Liver (tissue), 9 donors: ENCODE results near the gene C11orf86. TPM values are rescaled to one million over a fixed set of nuclear protein-coding genes. Genes with fewer than 3 reads are reported as not detected.
A peak's percentile ranks its signal among the peaks of the same experiment; 100 is the strongest.

Source experiments
- DNase-seq: peaks from one replicate; pipeline ENCODE4 v3.0.0-alpha.2; 2017; ENCODE audit warnings: low spot score
- H3K27ac ChIP-seq, 2 donors: one replicate each; pipeline ENCODE4 v1.7.0; 2013; ENCODE audit warnings: inconsistent platforms in 2 of 2, low read length in 2 of 2, control low read depth in 1 of 2, low read depth in 1 of 2, mild to moderate bottlenecking in 1 of 2
- H3K27me3 ChIP-seq, 4 donors: one replicate each; pipeline versions ENCODE4 v1.6.1 to v1.7.0; 2013; ENCODE audit warnings: low read length in 3 of 4, inconsistent platforms in 1 of 4, mild to moderate bottlenecking in 1 of 4, moderate library complexity in 1 of 4; ENCODE audit not compliant: control insufficient read depth in 4 of 4, insufficient read depth in 4 of 4
- H3K36me3 ChIP-seq, 4 donors: one replicate each; pipeline versions ENCODE4 v1.6.1 to v1.7.0; 2013; ENCODE audit warnings: low read length in 3 of 4, mild to moderate bottlenecking in 3 of 4, low read depth in 1 of 4, moderate library complexity in 1 of 4; ENCODE audit not compliant: control insufficient read depth in 4 of 4, insufficient read depth in 3 of 4
- H3K4me1 ChIP-seq, 4 donors: one replicate each; pipeline versions ENCODE4 v1.6.1 to v1.7.0; 2013; ENCODE audit warnings: low read length in 3 of 4, mild to moderate bottlenecking in 3 of 4, moderate library complexity in 1 of 4; ENCODE audit not compliant: control insufficient read depth in 4 of 4, insufficient read depth in 4 of 4
- H3K4me3 ChIP-seq, 3 donors: one replicate each; pipeline versions ENCODE4 v1.6.1 to v1.7.0; 2013; ENCODE audit warnings: low read length in 3 of 3, control low read depth in 1 of 3, low read depth in 1 of 3, mild to moderate bottlenecking in 1 of 3
- H3K9ac ChIP-seq, 2 donors: one replicate each; pipeline ENCODE4 v1.7.0; 2013; ENCODE audit warnings: low read length in 2 of 2, mild to moderate bottlenecking in 2 of 2, moderate library complexity in 2 of 2, control low read depth in 1 of 2, low read depth in 1 of 2
- H3K9me3 ChIP-seq, 4 donors: one replicate each; pipeline versions ENCODE4 v1.6.1 to v1.7.0; 2013; ENCODE audit warnings: low read length in 3 of 4; ENCODE audit not compliant: control insufficient read depth in 4 of 4
- EGR1 ChIP-seq, 2 donors: IDR thresholded peaks; 2 replicates each; pipeline ENCODE4 v1.6.1; 2016 to 2018; ENCODE audit warnings: antibody characterized with exemption in 2 of 2, low read depth in 2 of 2
- FOXA1 ChIP-seq: IDR thresholded peaks from 2 replicates; pipeline ENCODE4 v1.6.1; 2016; ENCODE audit warnings: antibody characterized with exemption
- FOXA2 ChIP-seq: IDR thresholded peaks from 2 replicates; pipeline ENCODE4 v1.6.1; 2016; ENCODE audit warnings: antibody characterized with exemption
- GABPA ChIP-seq, 2 donors: IDR thresholded peaks in 1 of 2; conservative IDR thresholded peaks in 1 of 2; 2 replicates each; pipeline ENCODE4 v1.6.1; 2016; ENCODE audit warnings: antibody characterized with exemption in 2 of 2, mild to moderate bottlenecking in 1 of 2, moderate library complexity in 1 of 2
- HNF4A ChIP-seq, 2 donors: conservative IDR thresholded peaks; 2 replicates each; pipeline ENCODE4 v1.6.1; 2016; ENCODE audit warnings: antibody characterized with exemption in 2 of 2, mild to moderate bottlenecking in 2 of 2
- NR2F2 ChIP-seq: IDR thresholded peaks from 2 replicates; pipeline ENCODE4 v1.6.1; 2016; ENCODE audit warnings: antibody characterized with exemption
- RAD21 ChIP-seq, 2 donors: IDR thresholded peaks; 2 replicates each; pipeline ENCODE4 v1.6.1; 2016; ENCODE audit warnings: antibody characterized with exemption in 2 of 2, mild to moderate bottlenecking in 2 of 2
- RXRA ChIP-seq, 2 donors: IDR thresholded peaks; 2 replicates each; pipeline ENCODE4 v1.6.1; 2017 to 2018; ENCODE audit warnings: antibody characterized with exemption in 2 of 2, mild to moderate bottlenecking in 1 of 2
- SP1 ChIP-seq: IDR thresholded peaks from 2 replicates; pipeline ENCODE4 v1.6.1; 2018; ENCODE audit warnings: antibody characterized with exemption, mild to moderate bottlenecking
- YY1 ChIP-seq: IDR thresholded peaks from 2 replicates; pipeline ENCODE4 v1.6.1; 2016; ENCODE audit warnings: antibody characterized with exemption, mild to moderate bottlenecking
- WGBS: extraction: QIAGEN DNeasy Blood & Tissue Kit; methylation state at CpG from one replicate; pipeline ENCODE4 v1.1.7; 2013; 5-methylcytosine and 5-hydroxymethylcytosine counted together
- polyA plus RNA-seq, 2 donors: library from polyadenylated mRNA; stranded (reverse) in 1 of 2; unstranded in 1 of 2; fragments of 200-250 nt in 1 of 2; fragments of >200 nt in 1 of 2; fragmentation: Nextera tagmentation in 1 of 2; extraction: Ambion mirVana in 1 of 2; gene quantifications; one replicate each; pipeline versions ENCODE4 v1.2.1 to v1.2.3, GENCODE V29; 2013 to 2015
- total RNA-seq, 2 donors: library from RNA; depleted of rRNA; stranded (reverse); fragments of >200 nt; gene quantifications; one replicate each; pipeline ENCODE4 v1.2.3, GENCODE V29; 2014
- TF ChIP-seq, protein P1 (sequence below): IDR thresholded peaks from 2 replicates; pipeline ENCODE4 v1.6.1; 2016; ENCODE audit warnings: antibody characterized with exemption, mild to moderate bottlenecking
- TF ChIP-seq, protein P2 (sequence below): IDR thresholded peaks from 2 replicates; pipeline ENCODE4 v1.6.1; 2016; ENCODE audit warnings: antibody characterized with exemption
- TF ChIP-seq, protein P3 (sequence below): IDR thresholded peaks from 2 replicates; pipeline ENCODE4 v1.6.1; 2016; ENCODE audit warnings: antibody characterized with exemption
- TF ChIP-seq, protein P4 (sequence below): IDR thresholded peaks from 2 replicates; pipeline ENCODE4 v1.6.1; 2016; ENCODE audit warnings: antibody characterized with exemption
- TF ChIP-seq, protein P5 (sequence below): fragments of 150-350 bp; IDR thresholded peaks from 2 replicates; pipeline ENCODE4 v1.5.1; 2017; ENCODE audit warnings: improper control_type of control experiment, low read depth, low read length; ENCODE audit not compliant: missing input control
- donor health status: healthy.
- donor health status: healthy.
- donor health status: healthy.
- donor health status: healthy.
- donor health status: healthy.

C11orf86 gene
- total and polyA plus RNA-seq, 4 donors = 0.18 TPM; not detected in 3

DNA sequence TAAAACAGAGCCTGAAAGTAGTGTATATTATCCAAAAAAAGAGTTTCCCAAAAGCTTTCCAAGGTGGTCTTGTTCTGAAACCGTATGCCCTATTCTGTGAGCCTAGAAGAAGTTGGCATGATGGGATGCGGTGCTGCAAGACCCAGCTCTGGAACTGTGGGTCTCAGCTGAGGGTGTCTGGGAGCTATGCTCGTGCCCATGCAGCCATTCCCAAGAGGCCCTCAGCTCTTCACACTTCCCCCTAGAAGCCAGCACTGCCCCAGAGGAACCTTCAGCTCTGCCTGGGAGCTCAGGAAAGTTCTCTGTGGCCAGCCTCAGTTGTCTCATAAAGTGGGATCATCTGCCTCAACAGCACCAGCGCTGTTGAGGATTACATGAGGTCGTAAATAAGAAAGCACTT, 41.4 kb downstream of the C11orf86 start (continued):
- TF ChIP-seq, protein P1, sequence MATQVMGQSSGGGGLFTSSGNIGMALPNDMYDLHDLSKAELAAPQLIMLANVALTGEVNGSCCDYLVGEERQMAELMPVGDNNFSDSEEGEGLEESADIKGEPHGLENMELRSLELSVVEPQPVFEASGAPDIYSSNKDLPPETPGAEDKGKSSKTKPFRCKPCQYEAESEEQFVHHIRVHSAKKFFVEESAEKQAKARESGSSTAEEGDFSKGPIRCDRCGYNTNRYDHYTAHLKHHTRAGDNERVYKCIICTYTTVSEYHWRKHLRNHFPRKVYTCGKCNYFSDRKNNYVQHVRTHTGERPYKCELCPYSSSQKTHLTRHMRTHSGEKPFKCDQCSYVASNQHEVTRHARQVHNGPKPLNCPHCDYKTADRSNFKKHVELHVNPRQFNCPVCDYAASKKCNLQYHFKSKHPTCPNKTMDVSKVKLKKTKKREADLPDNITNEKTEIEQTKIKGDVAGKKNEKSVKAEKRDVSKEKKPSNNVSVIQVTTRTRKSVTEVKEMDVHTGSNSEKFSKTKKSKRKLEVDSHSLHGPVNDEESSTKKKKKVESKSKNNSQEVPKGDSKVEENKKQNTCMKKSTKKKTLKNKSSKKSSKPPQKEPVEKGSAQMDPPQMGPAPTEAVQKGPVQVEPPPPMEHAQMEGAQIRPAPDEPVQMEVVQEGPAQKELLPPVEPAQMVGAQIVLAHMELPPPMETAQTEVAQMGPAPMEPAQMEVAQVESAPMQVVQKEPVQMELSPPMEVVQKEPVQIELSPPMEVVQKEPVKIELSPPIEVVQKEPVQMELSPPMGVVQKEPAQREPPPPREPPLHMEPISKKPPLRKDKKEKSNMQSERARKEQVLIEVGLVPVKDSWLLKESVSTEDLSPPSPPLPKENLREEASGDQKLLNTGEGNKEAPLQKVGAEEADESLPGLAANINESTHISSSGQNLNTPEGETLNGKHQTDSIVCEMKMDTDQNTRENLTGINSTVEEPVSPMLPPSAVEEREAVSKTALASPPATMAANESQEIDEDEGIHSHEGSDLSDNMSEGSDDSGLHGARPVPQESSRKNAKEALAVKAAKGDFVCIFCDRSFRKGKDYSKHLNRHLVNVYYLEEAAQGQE = no peak
- TF ChIP-seq, protein P2, sequence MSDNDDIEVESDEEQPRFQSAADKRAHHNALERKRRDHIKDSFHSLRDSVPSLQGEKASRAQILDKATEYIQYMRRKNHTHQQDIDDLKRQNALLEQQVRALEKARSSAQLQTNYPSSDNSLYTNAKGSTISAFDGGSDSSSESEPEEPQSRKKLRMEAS = no peak
- TF ChIP-seq GABPA (IDR thresholded peaks at IDR 0.05 in 1 of 2, conservative IDR thresholded peaks at IDR 0.05 in 1 of 2) (no peak), NR2F2 (no peak)

DNA sequence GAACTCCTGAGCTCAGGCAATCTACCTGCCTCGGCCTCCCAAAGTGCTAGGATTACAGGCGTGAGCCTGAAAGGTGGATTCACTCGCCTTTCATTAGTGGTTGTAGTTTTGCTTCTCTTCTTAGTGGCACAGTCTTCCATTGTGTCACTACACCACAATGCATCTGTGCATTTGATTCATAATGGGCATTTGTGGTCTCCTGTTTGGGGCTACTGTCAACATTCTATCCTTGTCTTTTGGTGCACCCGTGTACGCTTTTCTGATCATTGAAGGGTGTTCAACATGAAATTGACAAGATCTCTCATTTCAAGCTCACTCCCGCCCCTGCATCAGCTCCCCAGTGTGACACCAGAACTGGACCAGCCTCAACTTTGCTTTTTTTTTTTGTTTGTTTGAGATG, 45.8 kb downstream of the C11orf86 start:
- H3K4me1 ChIP-seq = peaks cover 9 to 27% (median 20%) of the 10 kb centered on the region in 4 donors
- no peak for DNase-seq
- WGBS = 96% methylated on average over 6 of the region's 6 CpGs
- no peaks in the 10 kb centered on the region for H3K27me3 ChIP-seq
- TF ChIP-seq, protein P3, sequence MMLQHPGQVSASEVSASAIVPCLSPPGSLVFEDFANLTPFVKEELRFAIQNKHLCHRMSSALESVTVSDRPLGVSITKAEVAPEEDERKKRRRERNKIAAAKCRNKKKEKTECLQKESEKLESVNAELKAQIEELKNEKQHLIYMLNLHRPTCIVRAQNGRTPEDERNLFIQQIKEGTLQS = no peak
- TF ChIP-seq, protein P4, sequence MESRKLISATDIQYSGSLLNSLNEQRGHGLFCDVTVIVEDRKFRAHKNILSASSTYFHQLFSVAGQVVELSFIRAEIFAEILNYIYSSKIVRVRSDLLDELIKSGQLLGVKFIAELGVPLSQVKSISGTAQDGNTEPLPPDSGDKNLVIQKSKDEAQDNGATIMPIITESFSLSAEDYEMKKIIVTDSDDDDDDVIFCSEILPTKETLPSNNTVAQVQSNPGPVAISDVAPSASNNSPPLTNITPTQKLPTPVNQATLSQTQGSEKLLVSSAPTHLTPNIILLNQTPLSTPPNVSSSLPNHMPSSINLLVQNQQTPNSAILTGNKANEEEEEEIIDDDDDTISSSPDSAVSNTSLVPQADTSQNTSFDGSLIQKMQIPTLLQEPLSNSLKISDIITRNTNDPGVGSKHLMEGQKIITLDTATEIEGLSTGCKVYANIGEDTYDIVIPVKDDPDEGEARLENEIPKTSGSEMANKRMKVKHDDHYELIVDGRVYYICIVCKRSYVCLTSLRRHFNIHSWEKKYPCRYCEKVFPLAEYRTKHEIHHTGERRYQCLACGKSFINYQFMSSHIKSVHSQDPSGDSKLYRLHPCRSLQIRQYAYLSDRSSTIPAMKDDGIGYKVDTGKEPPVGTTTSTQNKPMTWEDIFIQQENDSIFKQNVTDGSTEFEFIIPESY = no peak
- TF ChIP-seq, protein P5, sequence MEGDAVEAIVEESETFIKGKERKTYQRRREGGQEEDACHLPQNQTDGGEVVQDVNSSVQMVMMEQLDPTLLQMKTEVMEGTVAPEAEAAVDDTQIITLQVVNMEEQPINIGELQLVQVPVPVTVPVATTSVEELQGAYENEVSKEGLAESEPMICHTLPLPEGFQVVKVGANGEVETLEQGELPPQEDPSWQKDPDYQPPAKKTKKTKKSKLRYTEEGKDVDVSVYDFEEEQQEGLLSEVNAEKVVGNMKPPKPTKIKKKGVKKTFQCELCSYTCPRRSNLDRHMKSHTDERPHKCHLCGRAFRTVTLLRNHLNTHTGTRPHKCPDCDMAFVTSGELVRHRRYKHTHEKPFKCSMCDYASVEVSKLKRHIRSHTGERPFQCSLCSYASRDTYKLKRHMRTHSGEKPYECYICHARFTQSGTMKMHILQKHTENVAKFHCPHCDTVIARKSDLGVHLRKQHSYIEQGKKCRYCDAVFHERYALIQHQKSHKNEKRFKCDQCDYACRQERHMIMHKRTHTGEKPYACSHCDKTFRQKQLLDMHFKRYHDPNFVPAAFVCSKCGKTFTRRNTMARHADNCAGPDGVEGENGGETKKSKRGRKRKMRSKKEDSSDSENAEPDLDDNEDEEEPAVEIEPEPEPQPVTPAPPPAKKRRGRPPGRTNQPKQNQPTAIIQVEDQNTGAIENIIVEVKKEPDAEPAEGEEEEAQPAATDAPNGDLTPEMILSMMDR = no peak
- TF ChIP-seq RAD21 (IDR thresholded peaks at IDR 0.05) (no peak), YY1 (no peak), FOXA2 (no peak), SP1 (no peak), FOXA1 (no peak)
- H3K9ac ChIP-seq = no peak overlapping the region
- H3K4me3 ChIP-seq = no peak overlapping the region
- no peaks in the 10 kb centered on the region for H3K9me3 ChIP-seq
- H3K27ac ChIP-seq = no peak overlapping the region
- H3K36me3 ChIP-seq = no peaks in the 10 kb centered on the region

DNA sequence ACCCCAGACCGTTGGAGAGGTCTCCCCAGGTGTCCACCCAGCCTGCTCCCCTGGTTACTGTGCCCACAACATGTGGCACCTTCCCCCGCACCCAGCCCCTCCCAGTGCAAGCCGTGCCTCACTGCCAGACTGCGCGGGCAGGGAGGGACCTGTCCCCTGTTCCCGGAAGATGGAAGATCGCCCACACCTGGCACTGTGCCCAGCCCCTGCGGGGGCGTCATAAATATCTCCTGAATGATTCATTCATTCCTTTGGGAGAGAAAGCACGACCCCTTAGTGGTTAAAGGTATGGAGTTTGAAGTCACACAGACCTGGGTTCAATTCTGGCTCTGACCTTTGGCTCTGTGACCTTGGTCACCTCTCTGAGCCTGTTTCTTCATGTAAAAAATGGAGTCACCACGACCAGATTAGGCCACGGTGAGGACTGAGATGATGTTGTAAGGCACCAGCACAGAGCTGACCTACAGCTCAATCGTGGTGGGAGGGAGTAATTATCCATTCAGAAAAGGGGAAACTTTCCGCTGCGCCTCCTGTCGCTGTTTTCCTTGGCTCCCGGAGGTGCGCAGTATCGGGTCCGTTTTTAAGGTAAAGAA, 47.3 kb downstream of the C11orf86 start:
- no peaks in the 10 kb centered on the region for H3K9me3 ChIP-seq
- H3K27ac ChIP-seq = peak overlapping the region; percentile 72 to 81
- peaks cover 11 to 34% (median 23%) of the 10 kb centered on the region in 4 donors for H3K4me1 ChIP-seq
- no peak for DNase-seq
- H3K4me3 ChIP-seq = peak overlapping the region; percentile 1 to 69 (median 56)
- H3K36me3 ChIP-seq = no peaks in the 10 kb centered on the region
- H3K27me3 ChIP-seq = no peaks in the 10 kb centered on the region
- peak overlapping the region in 1 of 2 donors; percentile 65 for H3K9ac ChIP-seq
- 24% methylated on average over 20 of the region's 20 CpGs for WGBS
- TF ChIP-seq, protein P2 = peak; percentile 31
- peak; percentile 29 to 76 for TF ChIP-seq RXRA (IDR thresholded peaks at IDR 0.05)
- TF ChIP-seq HNF4A (conservative IDR thresholded peaks at IDR 0.05) = peak; percentile 30 to 61
- no peak for TF ChIP-seq FOXA1
- peak; percentile 65 for TF ChIP-seq YY1
- peak in 1 of 2 donors; percentile 5 for TF ChIP-seq RAD21 (IDR thresholded peaks at IDR 0.05)
- TF ChIP-seq, protein P1 = peak; percentile 31
- TF ChIP-seq FOXA2 = no peak
- TF ChIP-seq EGR1 (IDR thresholded peaks at IDR 0.05; ENCODE audit: low read depth in 2 of 2) = peak; percentile 50 to 96
- TF ChIP-seq SP1 = no peak
- peak; percentile 67 for TF ChIP-seq NR2F2
- TF ChIP-seq, protein P3 = no peak
